ENCODE measurements around the gene ITPA.

ITPA gene

DNA sequence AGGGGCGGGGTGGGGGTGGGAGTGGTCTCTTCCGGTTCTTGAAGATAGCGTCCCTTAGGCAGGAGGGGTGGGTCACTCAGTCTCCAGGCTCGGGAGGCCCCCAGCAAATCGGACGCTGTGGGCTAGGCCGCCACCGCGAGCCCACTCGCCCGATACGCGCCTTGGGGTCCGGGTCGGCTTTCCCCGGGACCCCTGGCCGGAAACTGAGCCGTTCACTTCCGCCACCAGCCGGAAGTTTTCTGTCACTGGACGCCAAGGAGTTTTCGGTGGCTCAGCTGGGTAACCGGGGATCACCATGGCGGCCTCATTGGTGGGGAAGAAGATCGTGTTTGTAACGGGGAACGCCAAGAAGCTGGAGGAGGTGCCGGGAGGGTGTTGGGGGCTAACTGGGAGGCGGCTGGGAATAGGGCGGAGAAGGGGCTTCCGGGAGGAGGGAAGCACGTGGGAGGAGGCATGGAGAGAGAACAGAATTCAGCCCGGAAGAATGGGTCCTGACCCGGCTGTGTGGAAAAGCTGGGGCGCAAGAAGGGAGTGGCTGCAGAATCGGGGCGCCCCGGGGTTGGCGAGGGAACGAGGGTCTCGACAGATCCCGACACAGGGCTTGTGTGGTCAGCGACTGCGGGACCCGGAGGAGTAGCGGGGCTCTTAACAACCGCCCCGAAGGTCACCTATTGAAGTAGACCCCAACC, at the start of gene ITPA:
TSS of gene ITPA (plus strand) at position 242 of the 689 bp plus-strand sequence. CDS start at position 296, 54 bp downstream.
- ChIA-PET CTCF (interaction anchor here (0.6 to 2.0 kb wide), 3 partner anchors 31 to 45 kb away, joined by 3 to 4 read pairs (median 3); no protein-coding TSS in a partner anchor), POLR2A (ENCODE audit: low non-redundant PET) (interaction anchor here (1.7 kb wide), 1 partner anchor 30 kb away, joined by 5 read pairs; the partner anchor contains the start of gene SLC4A11)
- peak within 1 kb of the TSS; percentile 87 for H3K27ac ChIP-seq
- no peak for TF ChIP-seq CTCF (conservative IDR thresholded peaks at IDR 0.05; ENCODE audit: low read depth)
- DNase-seq (ENCODE audit: low spot score) = no peak

GRCh38 chr20:3160418-3160817, 48.9 kb upstream of the ITPA start:
- no peak for TF ChIP-seq CTCF (conservative IDR thresholded peaks at IDR 0.05; ENCODE audit: low read depth)
- ChIA-PET CTCF (interaction anchor here (0.9 kb wide), 1 partner anchor 11 kb away, joined by 8 read pairs; no protein-coding TSS in a partner anchor), POLR2A (ENCODE audit: low non-redundant PET) (no interaction called here)
- H3K27ac ChIP-seq = peak overlapping the region; percentile 77
- DNase-seq (ENCODE audit: low spot score) = no peak

DNA sequence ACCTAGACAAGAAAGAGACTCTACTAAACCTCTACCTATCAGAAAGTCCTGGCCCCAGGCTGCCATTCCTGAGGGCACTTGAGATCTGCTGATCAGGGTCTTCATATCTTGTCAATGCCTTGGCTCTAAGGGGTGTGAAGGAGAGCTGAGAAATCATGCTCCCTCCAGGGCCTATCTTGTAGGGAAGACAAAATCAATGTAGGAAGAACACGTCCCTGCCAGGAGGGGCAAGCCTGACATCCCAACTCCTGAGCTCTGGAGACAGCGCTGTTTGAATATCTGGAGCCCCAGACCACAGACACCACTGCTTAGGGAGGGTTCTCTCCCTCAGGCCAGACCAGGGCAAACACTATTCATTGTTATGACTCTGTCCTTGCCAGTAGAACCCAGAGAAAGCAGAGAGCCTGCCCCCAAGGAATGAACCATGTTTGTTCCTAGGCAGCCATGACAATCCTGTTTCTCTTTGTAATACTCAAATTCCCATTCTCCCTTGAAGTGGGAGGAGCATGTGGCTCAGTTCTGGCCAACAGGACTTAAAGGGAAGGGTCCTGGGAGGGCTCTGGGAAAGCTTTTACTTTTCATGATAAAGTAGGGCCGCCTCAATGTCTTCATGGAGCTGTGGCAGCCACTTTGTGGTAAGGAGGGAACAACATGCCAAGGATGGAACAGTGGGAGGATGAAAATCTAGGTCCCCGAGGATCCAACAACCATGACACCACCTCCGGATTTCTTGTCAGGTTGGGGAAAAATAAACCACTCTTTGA, 47.8 kb upstream of the ITPA start:
- no peak for DNase-seq (ENCODE audit: low spot score)
- ChIA-PET POLR2A (ENCODE audit: low non-redundant PET) (no interaction called here), CTCF (interaction anchor here (0.7 kb wide), 1 partner anchor 401 kb away, joined by 3 read pairs; no protein-coding TSS in a partner anchor)
- H3K27ac ChIP-seq = no peak overlapping the region; the same call in 1 of the 2 replicates
- no peak for TF ChIP-seq CTCF (conservative IDR thresholded peaks at IDR 0.05; ENCODE audit: low read depth)

DNA sequence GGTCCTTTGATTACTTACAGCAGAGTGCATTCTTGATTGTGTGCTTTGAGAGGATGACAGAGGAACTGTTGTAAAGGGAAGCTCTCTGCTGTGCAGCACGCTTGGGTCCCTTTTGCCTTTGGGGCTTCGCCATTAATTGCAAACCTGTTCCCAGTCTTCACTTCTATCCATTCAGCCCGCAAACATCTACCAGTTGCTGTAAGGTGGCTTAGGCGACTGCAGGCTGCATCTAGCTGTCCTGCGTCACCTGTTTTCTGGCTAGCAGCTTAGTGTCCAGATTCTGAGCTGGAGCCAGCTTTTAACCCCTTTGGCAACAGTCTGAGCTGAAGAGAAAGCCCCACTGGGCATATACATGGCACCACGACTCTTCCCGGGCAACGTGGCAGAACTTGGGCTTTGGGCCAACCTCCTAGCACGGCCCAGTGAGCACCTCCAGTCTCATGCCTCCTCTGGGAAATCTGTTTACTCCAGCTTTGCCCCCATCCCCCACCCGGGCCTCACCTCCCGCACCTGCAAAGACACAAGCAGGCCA, 47.2 kb upstream of the ITPA start:
- no peak for TF ChIP-seq CTCF (conservative IDR thresholded peaks at IDR 0.05; ENCODE audit: low read depth)
- H3K27ac ChIP-seq = no peak overlapping the region
- POLR2A ChIA-PET (ENCODE audit: low non-redundant PET) = no interaction called here
- CTCF ChIA-PET = no interaction called here
- no peak for DNase-seq (ENCODE audit: low spot score)

- CTCF ChIA-PET = no interaction called here
- POLR2A ChIA-PET (ENCODE audit: low non-redundant PET) = no interaction called here
- no peak overlapping the region for H3K27ac ChIP-seq
- TF ChIP-seq CTCF (conservative IDR thresholded peaks at IDR 0.05; ENCODE audit: low read depth) = no peak
- no peak for DNase-seq (ENCODE audit: low spot score)
These were observed 45.9 kb upstream of the ITPA start for GRCh38 chr20:3163099-3164042.

All from RWPE1 (cell line).